ENCODE results near the gene MEPE. TPM values are rescaled to one million over a fixed set of nuclear protein-coding genes. Genes with fewer than 3 reads are reported as not detected.

MEPE gene
- total and polyA plus RNA-seq, 10 of the 15 experiments (the other 5 are each of a cell fraction or from before 2014, with no cell fraction given), result not detected

DNA sequence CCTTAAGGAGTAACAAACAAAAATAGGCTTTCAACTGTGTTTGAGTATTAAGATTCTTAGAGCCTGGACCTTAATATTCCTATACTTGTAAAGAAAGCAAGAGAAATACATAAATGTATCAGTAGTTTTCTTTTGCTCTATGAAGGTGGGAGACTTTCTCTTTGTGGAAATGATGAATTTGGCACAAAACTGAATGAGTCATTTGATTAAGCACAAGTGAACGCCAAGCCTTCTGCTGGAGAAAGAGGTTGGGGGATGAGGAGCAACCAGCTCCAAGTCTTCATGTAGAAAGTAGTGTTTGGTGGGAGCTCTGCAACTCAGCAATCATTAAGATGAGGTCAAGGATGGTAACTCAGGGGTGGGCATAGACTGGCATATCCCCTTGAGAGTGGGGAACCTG lies 49.6 kb downstream of the MEPE start:
- TF ChIP-seq, protein P1, sequence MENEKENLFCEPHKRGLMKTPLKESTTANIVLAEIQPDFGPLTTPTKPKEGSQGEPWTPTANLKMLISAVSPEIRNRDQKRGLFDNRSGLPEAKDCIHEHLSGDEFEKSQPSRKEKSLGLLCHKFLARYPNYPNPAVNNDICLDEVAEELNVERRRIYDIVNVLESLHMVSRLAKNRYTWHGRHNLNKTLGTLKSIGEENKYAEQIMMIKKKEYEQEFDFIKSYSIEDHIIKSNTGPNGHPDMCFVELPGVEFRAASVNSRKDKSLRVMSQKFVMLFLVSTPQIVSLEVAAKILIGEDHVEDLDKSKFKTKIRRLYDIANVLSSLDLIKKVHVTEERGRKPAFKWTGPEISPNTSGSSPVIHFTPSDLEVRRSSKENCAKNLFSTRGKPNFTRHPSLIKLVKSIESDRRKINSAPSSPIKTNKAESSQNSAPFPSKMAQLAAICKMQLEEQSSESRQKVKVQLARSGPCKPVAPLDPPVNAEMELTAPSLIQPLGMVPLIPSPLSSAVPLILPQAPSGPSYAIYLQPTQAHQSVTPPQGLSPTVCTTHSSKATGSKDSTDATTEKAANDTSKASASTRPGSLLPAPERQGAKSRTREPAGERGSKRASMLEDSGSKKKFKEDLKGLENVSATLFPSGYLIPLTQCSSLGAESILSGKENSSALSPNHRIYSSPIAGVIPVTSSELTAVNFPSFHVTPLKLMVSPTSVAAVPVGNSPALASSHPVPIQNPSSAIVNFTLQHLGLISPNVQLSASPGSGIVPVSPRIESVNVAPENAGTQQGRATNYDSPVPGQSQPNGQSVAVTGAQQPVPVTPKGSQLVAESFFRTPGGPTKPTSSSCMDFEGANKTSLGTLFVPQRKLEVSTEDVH (IDR thresholded peaks at IDR 0.05; ENCODE audit: low read depth, partially characterized antibody), result no peak
- TF ChIP-seq, protein P2, sequence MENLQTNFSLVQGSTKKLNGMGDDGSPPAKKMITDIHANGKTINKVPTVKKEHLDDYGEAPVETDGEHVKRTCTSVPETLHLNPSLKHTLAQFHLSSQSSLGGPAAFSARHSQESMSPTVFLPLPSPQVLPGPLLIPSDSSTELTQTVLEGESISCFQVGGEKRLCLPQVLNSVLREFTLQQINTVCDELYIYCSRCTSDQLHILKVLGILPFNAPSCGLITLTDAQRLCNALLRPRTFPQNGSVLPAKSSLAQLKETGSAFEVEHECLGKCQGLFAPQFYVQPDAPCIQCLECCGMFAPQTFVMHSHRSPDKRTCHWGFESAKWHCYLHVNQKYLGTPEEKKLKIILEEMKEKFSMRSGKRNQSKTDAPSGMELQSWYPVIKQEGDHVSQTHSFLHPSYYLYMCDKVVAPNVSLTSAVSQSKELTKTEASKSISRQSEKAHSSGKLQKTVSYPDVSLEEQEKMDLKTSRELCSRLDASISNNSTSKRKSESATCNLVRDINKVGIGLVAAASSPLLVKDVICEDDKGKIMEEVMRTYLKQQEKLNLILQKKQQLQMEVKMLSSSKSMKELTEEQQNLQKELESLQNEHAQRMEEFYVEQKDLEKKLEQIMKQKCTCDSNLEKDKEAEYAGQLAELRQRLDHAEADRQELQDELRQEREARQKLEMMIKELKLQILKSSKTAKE (IDR thresholded peaks at IDR 0.05; ENCODE audit: low read depth, poor library complexity, severe bottlenecking), result no peak
- TF ChIP-seq JUND (IDR thresholded peaks at IDR 0.05; ENCODE audit: low read depth, low read length) (no peak), FOXK2 (IDR thresholded peaks at IDR 0.05) (no peak), MYB (IDR thresholded peaks at IDR 0.05; ENCODE audit: borderline replicate concordance, low read depth, low read length) (no peak)
- RAD21 ChIA-PET (ENCODE audit: unreplicated experiment), result no interaction called here
- Histone ChIP-seq H3K27ac (ENCODE audit: control insufficient read depth, insufficient read depth) (no peak overlapping the region), H3K4me2 (ENCODE audit: control insufficient read depth, insufficient read depth) (no peak overlapping the region), H3K79me2 (ENCODE audit: control insufficient read depth, insufficient read depth, low read length) (no peaks in the 10 kb centered on the region), H3K9ac (ENCODE audit: control insufficient read depth, insufficient read depth, low read length) (no peak overlapping the region), H3K4me1 (ENCODE audit: control insufficient read depth, insufficient read depth, low read length) (no peaks in the 10 kb centered on the region), H3K36me3 (ENCODE audit: control insufficient read depth in 2 of 2, insufficient read depth in 2 of 2, low read length in 1 of 2) (no peaks in the 10 kb centered on the region), H3K9me3 (replicated peaks; ENCODE audit: control insufficient read depth, insufficient read depth, low read length) (no peaks in the 10 kb centered on the region), H4K20me1 (ENCODE audit: control insufficient read depth, insufficient read depth) (no peaks in the 10 kb centered on the region), H3K27me3 (replicated peaks in 1 of 2; ENCODE audit: control insufficient read depth in 2 of 2, insufficient read depth in 2 of 2, low read length in 1 of 2) (no peaks in the 10 kb centered on the region), H2AFZ (ENCODE audit: control insufficient read depth, low read depth, low read length) (no peak overlapping the region), H3K4me3 (no peak overlapping the region)
- no TSS peak for BruUV-seq (replicated peaks)
- FAIRE-seq (no peak), DNase-seq (ENCODE audit: low read depth, low spot score) (no peak), ATAC-seq (no peak)
- POLR2A ChIA-PET, result no interaction called here
- in situ Hi-C loops (cut with MboI) (no loop called here), intact Hi-C loops (cut with micrococcal nuclease; ENCODE audit: unreplicated experiment) (no loop called here)
- 40% methylated on average over 1 of the region's 1 CpG for WGBS (ENCODE audit: insufficient coverage, insufficient replicate concordance, low lambda C conversion rate, missing lambda C conversion rate)
- SMC1A ChIA-PET (ENCODE audit: uncharacterized antibody, unreplicated experiment), result no interaction called here
- CTCF ChIA-PET, result no interaction called here
